Medulla oblongata (tissue), 1 donor: Measurements from ENCODE around the gene MARCKSL1.
A peak's percentile ranks its signal among the peaks of the same experiment; 100 is the strongest.
"Not testable (repeated sequence)": the region's sequence is repeated elsewhere in the genome, so short reads cannot be mapped to it uniquely, and the experiment has no call there.

ENCODE experiments used
- DNase-seq: peaks from one replicate; pipeline ENCODE4 v3.0.0-alpha.2; 2015; ENCODE audit errors: extremely low spot score

The MARCKSL1 gene

DNA sequence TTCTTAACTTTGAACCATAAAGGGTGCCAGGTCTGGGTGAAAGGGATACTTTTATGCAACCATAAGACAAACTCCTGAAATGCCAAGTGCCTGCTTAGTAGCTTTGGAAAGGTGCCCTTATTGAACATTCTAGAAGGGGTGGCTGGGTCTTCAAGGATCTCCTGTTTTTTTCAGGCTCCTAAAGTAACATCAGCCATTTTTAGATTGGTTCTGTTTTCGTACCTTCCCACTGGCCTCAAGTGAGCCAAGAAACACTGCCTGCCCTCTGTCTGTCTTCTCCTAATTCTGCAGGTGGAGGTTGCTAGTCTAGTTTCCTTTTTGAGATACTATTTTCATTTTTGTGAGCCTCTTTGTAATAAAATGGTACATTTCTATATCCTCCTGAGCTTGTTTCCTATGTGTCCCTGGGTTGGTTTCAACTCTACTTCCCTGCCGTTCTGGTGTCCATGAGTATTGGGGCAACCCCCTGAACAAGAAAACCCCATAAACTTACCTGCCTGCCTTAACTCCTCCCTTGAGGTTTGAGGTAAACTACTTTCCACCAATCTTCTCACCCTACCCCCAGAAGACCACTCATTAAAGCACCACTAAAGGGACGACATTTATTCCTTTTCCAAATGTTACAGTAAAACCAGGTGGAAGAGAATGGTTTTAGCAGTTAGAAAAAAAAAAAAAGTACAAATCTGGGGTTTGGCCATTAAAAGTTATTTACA lies 2.6 kb downstream of the MARCKSL1 start:
- peak; percentile 45 for DNase-seq

DNA sequence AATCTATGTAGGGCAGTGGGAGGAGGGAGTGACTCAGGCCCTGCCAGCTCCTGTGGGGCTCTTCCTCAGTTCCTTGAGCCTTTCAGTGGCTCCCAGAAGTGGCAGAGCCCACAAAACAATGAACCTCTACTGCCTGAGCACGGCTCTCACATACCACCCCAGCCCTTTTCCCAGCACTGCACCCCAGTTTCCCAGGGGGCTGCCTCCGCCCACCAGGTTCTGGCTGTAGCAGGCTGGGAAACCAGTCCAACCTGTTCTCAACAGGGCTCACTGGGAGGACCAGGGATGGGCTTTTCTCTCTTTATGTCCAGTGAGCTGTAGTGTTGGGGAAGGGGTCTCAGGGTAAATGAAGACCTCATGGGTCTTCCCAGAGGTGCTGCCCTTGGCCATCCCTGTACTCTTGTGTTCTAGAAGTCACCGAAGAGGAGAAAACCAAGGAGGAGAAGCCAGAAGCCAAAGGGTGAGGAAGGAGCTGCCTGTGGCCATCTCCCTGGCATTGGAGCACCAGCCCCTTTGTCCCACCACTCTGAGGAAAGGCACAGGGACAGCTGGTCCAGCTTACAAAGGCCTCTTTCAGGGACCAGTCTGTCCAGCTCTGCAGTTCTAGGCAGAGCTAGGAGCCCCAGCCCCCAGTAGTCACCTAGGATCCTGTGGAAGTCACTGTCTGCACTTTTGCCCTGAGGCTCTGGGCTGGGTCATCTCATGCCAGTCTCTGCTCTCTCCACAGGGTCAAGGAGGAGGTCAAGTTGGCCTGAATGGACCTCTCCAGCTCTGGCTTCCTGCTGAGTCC lies 3.5 kb downstream of the MARCKSL1 start:
- peak; percentile 81 for DNase-seq

DNA sequence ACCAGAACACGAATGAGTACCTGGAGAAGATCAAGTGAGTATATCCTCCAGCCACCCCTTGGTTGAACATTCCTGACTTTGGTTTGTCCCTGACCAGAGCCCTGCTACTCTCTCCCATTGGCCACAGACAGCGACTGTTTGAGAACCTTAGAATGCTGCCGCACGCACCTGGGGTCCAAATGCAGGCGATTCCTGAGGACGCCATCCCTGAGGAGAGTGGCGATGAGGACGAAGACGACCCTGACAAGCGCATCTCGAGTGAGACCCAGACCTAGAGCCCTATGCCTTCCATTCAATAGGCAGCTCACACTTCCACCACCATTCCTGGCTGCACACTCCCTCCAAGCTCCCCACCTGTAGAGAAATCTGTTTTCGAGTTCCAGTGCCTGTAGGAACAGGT lies 4.5 kb downstream of the MARCKSL1 start:
- DNase-seq, result no peak

DNA sequence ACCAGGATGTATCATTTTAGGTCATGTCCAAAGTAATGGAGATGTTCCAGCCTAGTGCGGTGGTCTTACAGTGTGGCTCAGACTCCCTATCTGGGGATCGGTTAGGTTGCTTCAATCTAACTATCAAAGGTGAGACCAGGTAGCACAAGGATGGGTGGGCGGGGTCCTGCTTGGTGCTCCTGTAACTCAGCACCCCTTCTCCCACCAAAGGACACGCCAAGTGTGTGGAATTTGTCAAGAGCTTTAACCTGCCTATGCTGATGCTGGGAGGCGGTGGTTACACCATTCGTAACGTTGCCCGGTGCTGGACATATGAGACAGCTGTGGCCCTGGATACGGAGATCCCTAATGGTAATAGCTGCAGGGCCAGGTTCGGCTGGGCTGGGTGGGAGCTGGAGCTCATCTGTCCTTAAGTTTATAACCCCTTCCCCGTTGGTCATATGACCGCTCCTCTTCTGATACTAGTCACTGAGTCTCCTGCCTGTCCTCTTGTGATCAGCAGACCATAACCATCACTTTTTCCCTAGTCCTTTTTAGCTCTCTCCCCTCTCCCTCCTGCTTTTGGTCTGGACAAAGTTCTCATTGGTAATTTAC lies 5.4 kb downstream of the MARCKSL1 start:
- no peak for DNase-seq

DNA sequence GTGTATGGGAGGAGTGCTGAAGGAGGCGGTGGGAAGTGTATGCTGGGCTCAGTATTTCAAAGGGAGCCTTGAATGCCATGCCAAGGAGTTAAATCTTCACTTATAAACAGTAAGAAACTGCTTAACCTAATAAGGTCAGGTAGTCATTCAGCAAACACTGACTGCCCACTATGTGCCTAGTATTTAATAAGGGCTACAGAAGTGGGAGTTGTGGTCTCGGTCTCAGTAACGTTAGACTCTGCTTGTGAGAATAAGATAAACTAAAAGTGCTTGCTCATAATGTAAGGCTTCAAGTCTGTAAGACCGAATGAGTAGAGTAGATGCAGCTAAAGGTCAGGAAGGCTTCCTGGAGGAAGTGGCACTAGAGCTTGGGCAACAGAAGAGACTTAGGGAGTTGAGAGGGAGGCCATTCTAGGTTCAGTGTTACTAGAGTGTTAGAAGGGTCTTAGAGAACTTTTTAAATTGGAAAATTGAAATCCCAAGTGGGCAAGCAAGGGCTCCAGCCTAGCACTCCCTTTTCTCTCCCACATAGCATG lies 6.0 kb downstream of the MARCKSL1 start:
- DNase-seq, result no peak

DNA sequence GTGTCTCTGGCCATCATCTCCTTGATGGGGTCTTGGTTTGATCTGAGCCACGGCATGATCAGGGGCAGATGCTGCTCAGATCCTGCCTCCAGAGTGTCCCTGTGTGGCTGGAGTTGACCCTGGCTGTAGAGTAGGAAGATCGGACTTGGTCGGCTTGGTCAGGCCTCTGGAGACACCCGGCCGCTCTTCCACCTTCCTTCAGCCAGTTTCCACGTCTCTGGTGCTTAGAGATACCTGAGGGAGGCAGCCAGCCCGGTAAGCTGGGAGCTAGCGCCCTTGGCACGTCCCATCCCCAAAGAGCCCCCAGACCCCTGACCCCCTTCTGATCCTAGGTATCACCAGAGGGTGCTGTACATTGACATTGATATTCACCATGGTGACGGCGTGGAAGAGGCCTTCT lies 8.8 kb downstream of the MARCKSL1 start:
- no peak for DNase-seq

DNA sequence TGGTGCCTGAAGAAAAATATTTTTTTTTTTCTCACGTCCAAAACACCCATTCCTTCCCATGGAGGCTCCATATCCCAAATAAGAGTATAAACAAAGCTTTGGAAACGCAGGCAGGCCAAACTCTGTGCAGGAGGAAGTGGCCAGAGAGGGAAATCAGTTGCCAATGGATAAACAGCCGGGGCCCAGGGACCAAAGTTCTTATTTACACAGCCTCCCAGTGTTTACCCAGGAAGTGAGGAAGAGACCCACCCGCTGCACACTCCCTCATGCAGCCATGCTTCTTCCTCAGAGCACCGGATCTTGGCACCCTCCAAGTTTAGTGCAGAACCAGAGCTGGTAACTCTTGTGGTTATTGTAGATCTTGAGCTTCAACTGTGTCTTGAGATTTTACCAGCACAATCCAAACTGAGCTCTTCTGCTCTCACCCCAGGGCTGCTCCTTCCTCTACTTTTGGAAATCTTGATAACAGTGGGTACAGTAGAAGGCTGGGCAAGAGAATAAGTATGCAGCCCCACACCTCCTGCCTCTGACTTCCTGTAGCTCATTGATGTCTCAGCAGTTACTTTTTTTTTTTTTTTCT lies 14.2 kb downstream of the MARCKSL1 start:
- DNase-seq, result no peak

DNA sequence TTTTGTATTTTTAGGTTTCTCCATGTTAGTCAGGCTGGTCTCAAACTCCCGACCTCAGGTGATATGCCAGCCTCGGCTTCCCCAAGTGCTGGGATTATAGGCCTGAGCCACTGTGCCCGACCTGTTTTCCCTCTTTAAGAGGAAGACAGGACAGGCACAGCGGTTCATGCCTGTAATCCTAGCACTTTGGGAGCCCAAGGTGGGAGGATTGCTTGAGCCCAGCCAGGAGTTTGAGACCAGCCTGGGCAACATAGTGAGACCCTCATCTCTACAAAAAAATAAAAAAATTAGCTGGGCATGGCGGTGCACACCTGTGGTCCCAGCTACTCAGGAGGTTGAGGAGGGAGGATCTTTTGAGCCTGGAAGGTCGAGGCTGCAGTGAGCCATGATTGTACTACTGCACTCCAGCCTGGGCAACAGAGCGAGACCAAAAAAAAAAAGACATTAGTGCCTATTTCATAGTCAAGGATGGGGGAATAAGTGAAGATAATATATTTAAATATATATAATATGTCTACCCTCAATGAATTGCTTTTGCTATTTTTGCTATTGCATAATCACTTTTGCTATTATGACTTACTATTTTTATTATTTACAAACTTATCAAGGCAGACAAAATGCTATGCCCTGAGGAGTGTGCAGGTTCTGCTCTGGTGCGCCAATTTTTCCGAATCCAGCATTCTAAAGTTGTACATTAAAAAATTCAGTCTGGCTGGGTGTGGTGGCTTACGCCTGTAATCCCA lies 17.7 kb downstream of the MARCKSL1 start:
- DNase-seq, result no peak

DNA sequence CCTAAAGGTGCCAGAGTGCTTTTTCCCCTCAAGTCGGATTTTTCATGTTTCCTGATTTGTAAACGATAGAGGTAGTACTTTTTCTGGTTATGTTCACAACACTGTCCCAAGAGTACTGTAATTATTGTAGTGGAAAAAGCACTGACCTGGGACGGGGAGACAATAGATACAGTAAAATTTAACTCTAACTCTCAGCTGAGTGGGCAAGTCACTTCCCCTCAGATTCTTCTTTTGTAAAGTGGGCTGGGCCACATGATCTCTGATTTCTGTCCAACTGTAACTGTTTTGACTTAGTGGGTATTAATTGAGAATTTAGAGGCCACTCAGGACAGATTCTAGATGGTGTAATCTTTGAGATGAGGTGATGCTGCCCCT lies 19.1 kb downstream of the MARCKSL1 start:
- DNase-seq, result no peak

DNA sequence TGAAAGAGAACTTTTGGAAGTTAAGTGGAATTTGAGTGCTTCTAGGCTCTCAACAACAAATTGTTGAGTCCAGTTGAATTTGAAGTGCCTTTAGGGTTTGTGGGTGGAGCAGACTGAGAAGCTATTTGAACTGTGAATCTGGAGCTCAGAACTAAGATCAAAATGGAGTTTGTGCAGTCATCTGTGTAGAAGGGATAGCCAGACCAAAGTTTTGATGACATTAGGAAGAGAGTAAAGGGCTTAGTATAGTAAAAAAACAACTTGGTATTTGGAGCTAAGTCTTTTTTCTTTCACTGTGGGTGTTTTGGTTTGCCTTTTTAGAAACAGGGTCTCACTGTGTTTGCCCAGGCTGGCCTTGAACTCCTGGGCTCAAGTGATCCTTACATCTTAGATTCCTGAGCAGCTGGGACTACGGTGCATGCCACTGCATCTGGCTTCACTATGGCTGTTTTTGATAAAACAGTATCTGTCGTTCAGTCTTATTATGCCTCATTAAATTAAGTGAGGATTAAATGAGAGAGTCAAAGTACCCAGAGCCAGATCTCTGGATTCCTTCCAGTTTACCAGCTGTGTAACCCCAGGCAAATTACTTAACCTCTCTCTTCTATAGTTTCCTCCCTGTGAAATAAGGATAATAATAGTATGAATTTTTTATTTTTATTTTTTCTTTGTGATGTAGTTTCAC lies 24.2 kb downstream of the MARCKSL1 start:
- DNase-seq, result no peak

DNA sequence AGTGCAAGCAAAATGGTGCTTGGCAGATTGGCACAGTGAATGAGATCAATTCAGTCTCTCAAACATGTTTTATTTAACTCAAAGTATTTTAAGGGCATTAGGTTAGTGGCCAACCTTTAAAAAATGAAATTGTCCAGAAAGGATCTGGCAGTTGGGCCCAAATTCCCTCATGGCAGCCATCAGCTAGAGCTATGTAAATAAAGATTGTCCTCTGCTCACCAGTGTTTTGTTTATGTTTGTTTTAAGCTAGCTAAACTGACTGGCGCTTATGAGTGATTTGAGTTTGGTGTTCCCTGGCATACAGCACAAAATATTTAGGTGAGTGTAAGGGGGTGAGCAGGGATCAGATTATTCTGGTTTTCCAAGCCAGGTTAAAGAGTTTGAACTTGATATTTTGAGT lies 26.1 kb downstream of the MARCKSL1 start:
- DNase-seq, result no peak

DNA sequence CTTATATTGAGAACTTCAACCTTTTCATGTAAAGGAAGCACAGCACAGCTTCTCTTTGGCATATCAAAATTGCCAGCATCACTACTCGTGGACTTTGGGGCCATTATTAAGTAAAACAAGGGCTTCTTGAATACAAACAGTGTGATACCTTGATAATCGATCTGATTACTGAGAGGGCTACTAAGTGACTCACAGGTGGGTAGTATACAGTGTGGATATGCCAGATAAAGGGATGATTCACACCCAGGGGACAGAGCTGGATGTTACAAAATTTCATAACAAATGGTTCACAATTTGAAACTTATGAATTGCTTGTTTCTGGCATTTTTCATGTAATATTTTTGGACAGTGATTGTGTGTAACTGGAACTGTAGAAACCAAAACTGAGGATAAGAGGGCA lies 28.7 kb downstream of the MARCKSL1 start:
- no peak for DNase-seq

DNA sequence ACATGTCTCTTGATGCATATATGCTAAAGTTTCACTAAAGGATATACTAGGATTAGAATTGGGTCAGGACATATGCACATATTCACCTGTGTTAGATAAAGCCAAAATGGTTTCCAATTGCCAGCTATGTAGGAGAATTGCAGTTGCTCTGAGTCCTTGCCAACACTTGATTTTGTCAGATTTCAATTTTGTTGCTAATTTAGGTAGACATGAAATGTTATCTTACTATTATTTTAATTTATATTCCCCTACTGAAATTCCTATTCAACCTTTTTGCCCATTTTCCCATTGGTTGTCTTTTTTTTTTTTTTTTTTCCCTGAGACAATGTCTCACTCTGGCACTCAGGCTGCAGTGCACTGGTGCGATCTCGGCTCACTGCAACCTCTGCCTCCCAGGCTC lies 30.7 kb downstream of the MARCKSL1 start:
- no peak for DNase-seq

DNA sequence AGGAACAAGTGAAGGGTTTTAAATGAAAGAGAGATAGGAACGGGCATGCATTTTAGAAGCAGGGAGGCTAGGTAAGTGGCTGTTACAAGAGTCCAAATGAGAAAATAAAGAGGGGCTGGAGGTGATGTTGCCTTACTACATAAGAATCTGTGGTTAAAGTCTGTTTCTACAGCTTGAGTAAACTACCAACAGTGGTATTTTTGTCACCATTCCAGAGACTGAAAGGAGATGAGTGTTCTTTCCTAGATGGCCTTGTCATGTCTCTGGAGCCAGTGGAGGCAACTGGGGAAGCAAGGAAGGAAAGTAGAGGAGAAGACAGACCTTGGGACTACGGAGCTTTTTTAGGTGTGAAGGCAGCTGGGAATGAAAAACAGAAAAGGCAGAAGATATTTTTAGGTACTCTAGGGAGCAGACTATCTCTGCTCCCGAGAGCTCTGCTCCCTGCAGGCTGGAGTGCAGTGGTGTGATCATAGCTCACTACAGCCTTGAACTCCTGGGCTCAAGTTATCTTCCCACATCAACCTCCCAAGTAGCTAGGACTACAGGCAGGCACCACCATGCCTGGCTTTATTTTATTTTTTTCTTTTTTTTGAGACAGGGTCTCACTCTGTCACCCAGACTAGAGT lies 31.9 kb downstream of the MARCKSL1 start:
- no peak for DNase-seq

DNA sequence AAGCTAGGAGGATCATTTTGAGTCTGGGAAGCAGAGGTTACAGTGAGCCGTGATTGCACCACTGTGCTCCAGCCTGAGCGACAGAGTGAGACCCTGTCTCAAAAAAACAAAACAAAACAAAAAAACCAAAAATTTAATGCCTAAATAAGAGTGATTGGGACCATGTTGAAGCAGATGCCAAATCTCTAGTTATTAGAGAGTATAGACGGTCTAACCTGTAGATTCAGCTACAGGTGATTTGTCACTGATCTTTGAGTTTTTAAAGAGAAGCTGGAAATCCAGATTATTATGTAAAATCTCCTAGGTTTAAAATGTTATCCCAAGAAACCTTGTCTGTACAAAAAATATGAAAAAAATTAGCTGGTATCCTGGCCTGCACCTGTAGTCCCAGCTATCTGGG lies 32.7 kb downstream of the MARCKSL1 start:
- no peak for DNase-seq

DNA sequence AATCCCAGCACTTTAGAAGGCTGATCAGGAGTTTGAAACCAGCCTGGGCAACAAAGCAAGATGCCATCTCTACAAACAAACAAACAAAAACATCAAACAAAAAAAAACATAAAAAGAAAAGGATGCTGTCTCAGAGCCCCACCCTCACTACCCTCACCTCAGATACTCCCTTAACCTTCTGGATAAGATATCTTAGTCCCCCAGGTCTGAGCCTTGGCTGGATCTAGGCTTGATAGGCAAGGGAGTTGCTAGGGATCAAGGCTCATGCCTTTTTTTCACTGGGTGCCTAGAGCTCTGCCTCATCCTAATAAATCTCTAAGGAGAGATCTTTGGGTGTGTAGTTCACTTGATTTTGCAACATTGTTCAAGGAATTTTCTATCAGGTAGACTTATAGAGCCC lies 36.7 kb downstream of the MARCKSL1 start:
- DNase-seq, result no peak

DNA sequence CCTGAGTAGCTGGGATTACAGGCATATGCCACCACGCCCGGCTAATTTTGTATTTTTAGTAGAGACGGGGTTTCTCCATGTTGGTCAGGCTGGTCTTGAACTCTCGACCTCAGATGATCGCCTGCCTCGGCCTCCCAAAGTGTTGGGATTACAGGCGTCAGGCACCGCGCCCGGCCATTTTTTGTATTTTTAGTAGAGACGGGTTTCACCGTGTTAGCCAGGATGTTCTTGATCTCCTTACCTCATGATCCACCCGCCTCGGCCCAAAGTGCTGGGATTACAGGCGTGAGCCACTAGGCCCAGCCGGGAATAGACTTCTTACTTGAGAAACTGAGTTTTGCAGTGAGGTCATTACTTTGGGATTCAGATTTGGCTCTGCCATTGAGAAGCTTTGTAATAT lies 37.8 kb downstream of the MARCKSL1 start:
- not testable (repeated sequence) for DNase-seq

DNA sequence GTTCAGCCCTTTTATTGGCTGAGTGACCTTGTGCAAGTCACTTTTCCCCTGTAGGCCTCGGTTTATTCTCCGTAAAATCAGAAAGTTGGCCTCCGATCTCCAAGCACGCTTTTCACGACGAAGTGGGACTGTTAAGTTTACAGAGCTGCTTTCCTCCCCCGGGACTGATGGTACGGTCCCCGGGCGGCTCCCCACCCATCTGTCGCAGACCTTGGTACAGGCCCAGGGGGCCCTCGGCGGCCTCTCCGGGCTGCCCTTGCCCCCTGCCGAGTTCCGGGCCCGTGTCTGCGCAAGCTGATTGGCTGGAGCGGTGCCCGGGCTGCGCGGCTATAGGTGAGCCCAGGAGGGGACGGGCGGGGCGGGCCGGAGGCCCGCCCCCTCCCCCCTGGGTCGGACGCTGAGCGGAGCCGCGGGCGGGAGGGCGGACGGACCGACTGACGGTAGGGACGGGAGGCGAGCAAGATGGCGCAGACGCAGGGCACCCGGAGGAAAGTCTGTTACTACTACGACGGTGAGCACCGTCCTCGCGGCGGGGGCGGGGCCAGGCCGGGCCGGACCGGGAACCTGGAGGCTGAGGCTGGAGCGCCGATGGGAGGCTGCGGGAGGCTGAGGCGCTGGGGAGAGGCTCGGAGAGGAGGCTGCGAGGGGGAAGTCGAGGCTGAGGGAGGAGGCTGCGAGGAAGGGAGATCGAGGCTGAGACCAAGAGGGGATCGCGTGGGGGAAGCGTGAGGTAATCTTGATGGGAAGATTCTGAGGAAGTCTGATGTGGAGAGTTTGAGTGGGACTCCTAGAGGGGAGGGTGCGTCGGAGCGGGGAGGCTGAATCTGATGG lies 44.1 kb downstream of the MARCKSL1 start, which contains the start of gene HDAC1:
HDAC1 (plus strand) TSS at position 376 of the 831 bp plus-strand sequence; CDS start at position 463, 87 bp downstream.
- DNase-seq, result peak; percentile 89

DNA sequence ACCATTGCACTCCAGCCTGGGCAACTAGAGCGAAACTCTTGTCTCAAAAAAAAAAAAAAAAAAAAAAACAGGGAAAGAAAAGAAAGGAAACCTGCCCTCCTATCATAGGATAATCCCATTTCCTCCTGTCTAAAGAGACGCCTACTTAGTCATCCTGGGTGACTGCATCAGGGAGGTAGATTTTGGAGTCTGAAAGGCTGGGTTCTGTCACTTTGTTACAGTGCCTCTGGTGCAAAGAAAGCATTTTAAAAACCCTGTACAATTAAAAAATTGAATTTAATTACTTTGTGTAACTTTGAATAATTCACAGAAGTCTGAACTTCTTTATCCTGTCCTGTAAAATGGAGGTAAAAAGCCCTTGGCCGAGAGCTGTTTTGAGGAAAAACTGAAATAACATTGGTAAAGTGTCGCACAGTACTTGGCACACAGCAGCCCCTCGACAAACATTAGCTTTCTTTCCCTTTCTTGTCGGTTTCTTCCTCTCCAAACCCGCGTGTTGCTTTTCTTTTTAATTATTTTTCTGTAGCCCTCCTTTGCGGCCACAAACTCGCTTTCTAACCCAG lies 44.8 kb downstream of the MARCKSL1 start:
- DNase-seq, result no peak
